Dermis lymphatic vessel endothelial cell (primary cell): Measurements from ENCODE around the gene SLC1A5. TPM values are rescaled to one million over a fixed set of nuclear protein-coding genes. Genes with fewer than 3 reads are reported as not detected.

Source experiments
- total RNA-seq: library from RNA; depleted of rRNA; stranded (reverse); fragments of >200 nt; gene quantifications from 2 replicates; pipeline ENCODE4 v1.2.1, GENCODE V29; 2014

Gene SLC1A5
- total RNA-seq, result 16.4 and 21.6 TPM in 2 replicates

GRCh38 chr19:46788262-46788967 is at the start of gene SLC1A5:
Gene SLC1A5, minus strand, starts transcription at chr19:46788594. Its CDS starts 629 bp downstream, at chr19:46787965.

GRCh38 chr19:46746281-46747057 is 41.9 kb downstream of the SLC1A5 start, which contains the start of gene STRN4:
Gene STRN4, minus strand, starts transcription at chr19:46746450. Its CDS starts 20 bp downstream, at chr19:46746430.

GRCh38 chr19:46745521-46746280 is 42.7 kb downstream of the SLC1A5 start, which contains the start of gene FKRP:
Gene FKRP, plus strand, starts transcription at chr19:46746057. Its CDS starts 9,394 bp downstream, at chr19:46755451.

Other genes with a start within 250 kb of the SLC1A5 start
- gene CALM3, start 187.3 kb downstream of the SLC1A5 start, total RNA-seq, result 104 TPM in 2 replicates
- gene PTGIR, start 163.5 kb downstream of the SLC1A5 start, total RNA-seq, result 0.11 TPM in 1 of 2 replicates, not detected in the other
- not detected in 2 replicates for gene GNG8, start 152.4 kb downstream of the SLC1A5 start, total RNA-seq
- gene DACT3, start 127.4 kb downstream of the SLC1A5 start, total RNA-seq, result 0.09 and 0.11 TPM in 2 replicates
- 22.0 and 33.1 TPM in 2 replicates for gene PRKD2, start 71.5 kb downstream of the SLC1A5 start, total RNA-seq
- 7.8 and 10.0 TPM in 2 replicates for gene FKRP, start 42.5 kb downstream of the SLC1A5 start, total RNA-seq
- gene STRN4, start 42.1 kb downstream of the SLC1A5 start, total RNA-seq, result 74.6 and 86.6 TPM in 2 replicates
- gene AP2S1, start 62.3 kb upstream of the SLC1A5 start, total RNA-seq, result 120 and 160 TPM in 2 replicates
- 22.3 and 22.8 TPM in 2 replicates for gene ARHGAP35, start 72.4 kb upstream of the SLC1A5 start, total RNA-seq
- gene NPAS1, start 231.2 kb upstream of the SLC1A5 start, total RNA-seq, result under 0.01 TPM in 1 of 2 replicates, not detected in the other